Measurements from ENCODE around the gene GPRC5B.

GPRC5B gene

GRCh38 chr16:19911204-19911603 is 26.6 kb upstream of the GPRC5B start:
- Mint-ChIP-seq H3K27ac (no peak overlapping the region), H3K4me3 (no peak overlapping the region), H3K36me3 (ENCODE audit: insufficient read depth) (no peaks in the 10 kb centered on the region), H3K4me1 (ENCODE audit: low read depth in 2 of 2) (peaks cover 9 to 14% of the 10 kb centered on the region in 2 donors), H3K9me3 (no peaks in the 10 kb centered on the region), H3K27me3 (peaks cover 29 to 55% of the 10 kb centered on the region in 2 donors)
- no peak for DNase-seq
- ATAC-seq (replicated peaks) = no peak

GRCh38 chr16:19909750-19910322 is 25.2 kb upstream of the GPRC5B start:
- Mint-ChIP-seq H3K27me3 (peaks cover 29 to 49% of the 10 kb centered on the region in 2 donors), H3K27ac (no peak overlapping the region), H3K4me3 (no peak overlapping the region), H3K4me1 (ENCODE audit: low read depth in 2 of 2) (peaks cover 9 to 14% of the 10 kb centered on the region in 2 donors), H3K36me3 (ENCODE audit: insufficient read depth) (no peaks in the 10 kb centered on the region), H3K9me3 (no peaks in the 10 kb centered on the region)
- ATAC-seq (replicated peaks) (no peak), DNase-seq (no peak)

GRCh38 chr16:19908921-19909320 is 24.3 kb upstream of the GPRC5B start:
- Mint-ChIP-seq H3K27me3 (peaks cover 29 to 49% of the 10 kb centered on the region in 2 donors), H3K27ac (no peak overlapping the region), H3K4me3 (no peak overlapping the region), H3K4me1 (ENCODE audit: low read depth in 2 of 2) (peaks cover 9 to 14% of the 10 kb centered on the region in 2 donors), H3K9me3 (no peaks in the 10 kb centered on the region), H3K36me3 (ENCODE audit: insufficient read depth) (no peaks in the 10 kb centered on the region)
- no peak for DNase-seq
- no peak for ATAC-seq (replicated peaks)

- H3K27me3 Mint-ChIP-seq = peaks cover 24 to 34% of the 10 kb centered on the region in 2 donors
- H3K36me3 Mint-ChIP-seq (ENCODE audit: insufficient read depth) = no peaks in the 10 kb centered on the region
- peak overlapping the region in 1 of 2 donors; percentile 36 for H3K27ac Mint-ChIP-seq
- H3K4me1 Mint-ChIP-seq (ENCODE audit: low read depth in 2 of 2) = peaks cover 9 to 14% of the 10 kb centered on the region in 2 donors
- no peaks in the 10 kb centered on the region for H3K9me3 Mint-ChIP-seq
- DNase-seq (peak; percentile 64 to 68 (median 66)), ATAC-seq (replicated peaks) (peak; percentile 96)
- peak overlapping the region; percentile 66 to 77 for H3K4me3 Mint-ChIP-seq
Observed at GRCh38 chr16:19907161-19907992, 22.7 kb upstream of the GPRC5B start.

- no peak for DNase-seq
- Mint-ChIP-seq H3K27ac (no peak overlapping the region), H3K4me1 (ENCODE audit: low read depth in 2 of 2) (peaks cover 2 to 4% of the 10 kb centered on the region in 2 donors), H3K36me3 (ENCODE audit: insufficient read depth) (no peaks in the 10 kb centered on the region), H3K9me3 (no peaks in the 10 kb centered on the region), H3K27me3 (peaks cover 19 to 31% of the 10 kb centered on the region in 2 donors), H3K4me3 (no peak overlapping the region)
- ATAC-seq (replicated peaks) = no peak
Observed at GRCh38 chr16:19901164-19901563, 16.5 kb upstream of the GPRC5B start.

- Mint-ChIP-seq H3K4me3 (no peak overlapping the region), H3K9me3 (no peaks in the 10 kb centered on the region), H3K36me3 (ENCODE audit: insufficient read depth) (peaks cover 3% of the 10 kb centered on the region), H3K27ac (no peak overlapping the region), H3K4me1 (ENCODE audit: low read depth in 2 of 2) (peaks cover 2 to 4% of the 10 kb centered on the region in 2 donors), H3K27me3 (peaks cover 19 to 35% of the 10 kb centered on the region in 2 donors)
- DNase-seq (no peak), ATAC-seq (replicated peaks) (no peak)
Observed at GRCh38 chr16:19899605-19899955, 14.9 kb upstream of the GPRC5B start.

- peaks cover 19 to 41% of the 10 kb centered on the region in 2 donors for H3K27me3 Mint-ChIP-seq
- no peak overlapping the region for H3K27ac Mint-ChIP-seq
- H3K9me3 Mint-ChIP-seq = no peaks in the 10 kb centered on the region
- peaks cover 2 to 4% of the 10 kb centered on the region in 2 donors for H3K4me1 Mint-ChIP-seq (ENCODE audit: low read depth in 2 of 2)
- ATAC-seq (replicated peaks) (peak; percentile 37), DNase-seq (peak; percentile 29 to 33 (median 29))
- no peak overlapping the region for H3K4me3 Mint-ChIP-seq
- peaks cover 3% of the 10 kb centered on the region for H3K36me3 Mint-ChIP-seq (ENCODE audit: insufficient read depth)
Observed at GRCh38 chr16:19898924-19899604, 14.4 kb upstream of the GPRC5B start.

- ATAC-seq (replicated peaks) (no peak), DNase-seq (no peak)
- H3K9me3 Mint-ChIP-seq = no peaks in the 10 kb centered on the region
- H3K36me3 Mint-ChIP-seq (ENCODE audit: insufficient read depth) = peaks cover 3% of the 10 kb centered on the region
- H3K27me3 Mint-ChIP-seq = peaks cover 19 to 42% of the 10 kb centered on the region in 2 donors
- H3K4me1 Mint-ChIP-seq (ENCODE audit: low read depth in 2 of 2) = peaks cover 2 to 4% of the 10 kb centered on the region in 2 donors
- H3K4me3 Mint-ChIP-seq = no peak overlapping the region
- H3K27ac Mint-ChIP-seq = no peak overlapping the region
Observed at GRCh38 chr16:19898166-19898565, 13.5 kb upstream of the GPRC5B start.

GRCh38 chr16:19896951-19897350 is 12.3 kb upstream of the GPRC5B start:
- Mint-ChIP-seq H3K27me3 (peaks cover 19 to 55% of the 10 kb centered on the region in 2 donors), H3K36me3 (ENCODE audit: insufficient read depth) (peaks cover 3% of the 10 kb centered on the region), H3K27ac (no peak overlapping the region), H3K9me3 (no peaks in the 10 kb centered on the region), H3K4me1 (ENCODE audit: low read depth in 2 of 2) (peaks cover 2 to 4% of the 10 kb centered on the region in 2 donors), H3K4me3 (no peak overlapping the region)
- DNase-seq (no peak), ATAC-seq (replicated peaks) (no peak)

- Mint-ChIP-seq H3K27me3 (peaks cover 18 to 53% of the 10 kb centered on the region in 2 donors), H3K27ac (no peak overlapping the region), H3K4me3 (no peak overlapping the region), H3K36me3 (ENCODE audit: insufficient read depth) (peaks cover 4% of the 10 kb centered on the region), H3K9me3 (no peaks in the 10 kb centered on the region), H3K4me1 (ENCODE audit: low read depth in 2 of 2) (peaks cover 2 to 4% of the 10 kb centered on the region in 2 donors)
- DNase-seq = no peak
- ATAC-seq (replicated peaks) = no peak
Observed at GRCh38 chr16:19894586-19894985, 9.9 kb upstream of the GPRC5B start.

GRCh38 chr16:19892902-19893301 is 8.3 kb upstream of the GPRC5B start:
- ATAC-seq (replicated peaks) = no peak
- Mint-ChIP-seq H3K4me3 (no peak overlapping the region), H3K27me3 (peaks cover 4 to 36% of the 10 kb centered on the region in 2 donors), H3K36me3 (ENCODE audit: insufficient read depth) (peaks cover 7% of the 10 kb centered on the region), H3K9me3 (no peaks in the 10 kb centered on the region), H3K27ac (no peak overlapping the region), H3K4me1 (ENCODE audit: low read depth in 2 of 2) (no peaks in the 10 kb centered on the region)
- no peak for DNase-seq

- no peaks in the 10 kb centered on the region for H3K9me3 Mint-ChIP-seq
- peaks cover 4 to 6% of the 10 kb centered on the region in 2 donors for H3K4me1 Mint-ChIP-seq (ENCODE audit: low read depth in 2 of 2)
- no peak for DNase-seq
- no peak for ATAC-seq (replicated peaks)
- H3K27ac Mint-ChIP-seq = no peak overlapping the region
- H3K4me3 Mint-ChIP-seq = no peak overlapping the region
- peaks cover 7% of the 10 kb centered on the region for H3K36me3 Mint-ChIP-seq (ENCODE audit: insufficient read depth)
- H3K27me3 Mint-ChIP-seq = peaks cover 5 to 32% of the 10 kb centered on the region in 2 donors
Observed at GRCh38 chr16:19890901-19891300, 6.3 kb upstream of the GPRC5B start.

GRCh38 chr16:19888834-19889233 is 4.2 kb upstream of the GPRC5B start:
- Mint-ChIP-seq H3K9me3 (no peaks in the 10 kb centered on the region), H3K4me3 (no peak overlapping the region), H3K27me3 (peaks cover 16 to 41% of the 10 kb centered on the region in 2 donors), H3K36me3 (ENCODE audit: insufficient read depth) (peaks cover 7% of the 10 kb centered on the region), H3K4me1 (ENCODE audit: low read depth in 2 of 2) (peaks cover 16 to 17% of the 10 kb centered on the region in 2 donors), H3K27ac (no peak overlapping the region)
- DNase-seq (no peak), ATAC-seq (replicated peaks) (no peak)

Data from effector memory CD8-positive, alpha-beta T cell (primary cell).